GM19035 (cell line): ENCODE measurements around the gene THAP5.

Experiments used
- ATAC-seq: cut with Tn5 transposase; IDR thresholded peaks from one replicate; pipeline ENCODE4 v1.9.1; 2021; ENCODE audit not compliant: unreplicated experiment

THAP5 gene

GRCh38 chr7:108569381-108570145 is at the start of gene THAP5, which contains the start of gene DNAJB9:
Gene THAP5, minus strand, starts transcription at chr7:108569706. Its CDS starts 137 bp downstream, at chr7:108569569.
Gene DNAJB9, plus strand, starts transcription at chr7:108569874. Its CDS starts 1,853 bp downstream, at chr7:108571727.
- ATAC-seq, result peak; percentile 95

GRCh38 chr7:108618056-108618455 is 48.5 kb upstream of the THAP5 start:
- no peak for ATAC-seq

- no peak for ATAC-seq
These were observed 45.4 kb upstream of the THAP5 start for GRCh38 chr7:108614896-108615295.

GRCh38 chr7:108613949-108614381 is 44.5 kb upstream of the THAP5 start:
- ATAC-seq, result no peak

- ATAC-seq, result peak; percentile 81
These were observed 43.8 kb upstream of the THAP5 start for GRCh38 chr7:108613147-108613948.

GRCh38 chr7:108611268-108611667 is 41.8 kb upstream of the THAP5 start:
- ATAC-seq, result no peak

GRCh38 chr7:108609643-108610042 is 40.1 kb upstream of the THAP5 start:
- no peak for ATAC-seq

GRCh38 chr7:108605559-108606201 is 36.2 kb upstream of the THAP5 start:
- no peak for ATAC-seq

- no peak for ATAC-seq
These were observed 35.0 kb upstream of the THAP5 start for GRCh38 chr7:108604307-108605077.

- no peak for ATAC-seq
These were observed 34.3 kb upstream of the THAP5 start for GRCh38 chr7:108603656-108604306.

- no peak for ATAC-seq
These were observed 30.9 kb upstream of the THAP5 start for GRCh38 chr7:108600399-108600798.

GRCh38 chr7:108598914-108599580 is 29.5 kb upstream of the THAP5 start:
- no peak for ATAC-seq

GRCh38 chr7:108598153-108598552 is 28.6 kb upstream of the THAP5 start:
- ATAC-seq, result no peak

- no peak for ATAC-seq
These were observed 27.1 kb upstream of the THAP5 start for GRCh38 chr7:108596560-108596959.

GRCh38 chr7:108592646-108593201 is 23.2 kb upstream of the THAP5 start:
- ATAC-seq, result no peak

GRCh38 chr7:108590606-108591005 is 21.1 kb upstream of the THAP5 start:
- no peak for ATAC-seq

- ATAC-seq, result no peak
These were observed 20.4 kb upstream of the THAP5 start for GRCh38 chr7:108589874-108590273.

- ATAC-seq, result no peak
These were observed 19.7 kb upstream of the THAP5 start for GRCh38 chr7:108589199-108589598.

GRCh38 chr7:108586274-108586710 is 16.8 kb upstream of the THAP5 start:
- no peak for ATAC-seq
